A673 (cell line): ENCODE data around the gene ATP4A.

Experiments used
- CTCF ChIP-seq: fragments of 300-800, 200-600 bp; sonication (generic); conservative IDR thresholded peaks from 2 replicates; pipeline ENCODE4 v1.5.1; 2017; ENCODE audit warnings: low read depth, mild to moderate bottlenecking, antibody characterized with exemption, low read length, moderate library complexity, mixed read lengths
- EZH2 ChIP-seq: fragments of 200-600 bp; sonication (generic); IDR thresholded peaks from 2 replicates; pipeline ENCODE4 v1.6.1; 2017; ENCODE audit warnings: borderline replicate concordance, low read depth, mild to moderate bottlenecking, mixed read lengths, antibody characterized with exemption, low read length; ENCODE audit not compliant: poor library complexity, severe bottlenecking

GRCh38 chr19:35529241-35530218, 33.9 kb downstream of the ATP4A start:
- TF ChIP-seq CTCF (no peak), EZH2 (no peak)
